Peyer's patch (tissue), 4 donors: ENCODE results near the gene ADGRB3.

Experiments used
- POLR2A ChIP-seq, 2 donors: fragments of 450-650 bp; IDR thresholded peaks; one replicate each; pipeline ENCODE4 v1.5.1; 2017; ENCODE audit warnings: antibody characterized with exemption in 2 of 2, mild to moderate bottlenecking in 2 of 2, moderate library complexity in 2 of 2
- TF ChIP-seq, protein P1 (sequence below), 6 experiments: fragments of 450-650 bp in 4 of 6; fragments of 200-600 bp in 2 of 6; sonication (generic) in 1 of 6; IDR thresholded peaks; one replicate each; pipeline ENCODE4 v1.5.1; 2017 to 2019; ENCODE audit warnings: antibody characterized with exemption in 6 of 6, mild to moderate bottlenecking in 3 of 6, moderate library complexity in 1 of 6

DNA sequence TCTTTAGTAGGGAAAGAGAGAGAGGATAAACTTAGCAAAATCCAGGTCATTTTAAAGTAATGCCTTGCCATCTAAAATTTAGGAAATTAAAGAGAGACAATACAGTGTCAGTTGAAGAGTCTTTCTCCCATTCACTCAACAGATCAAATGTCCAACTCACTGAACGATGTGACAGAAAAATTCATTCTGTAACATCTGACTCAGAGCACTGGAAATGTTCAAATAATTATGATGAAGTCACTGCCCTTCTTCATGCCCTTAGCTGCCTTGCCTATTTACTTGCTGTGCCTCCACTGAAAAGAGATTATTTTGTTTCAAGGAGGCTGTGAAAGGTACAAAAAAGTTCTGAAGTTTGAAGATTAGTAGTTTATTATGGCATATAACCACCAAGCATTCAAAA lies 434.8 kb downstream of the ADGRB3 start:
- TF ChIP-seq, protein P1, sequence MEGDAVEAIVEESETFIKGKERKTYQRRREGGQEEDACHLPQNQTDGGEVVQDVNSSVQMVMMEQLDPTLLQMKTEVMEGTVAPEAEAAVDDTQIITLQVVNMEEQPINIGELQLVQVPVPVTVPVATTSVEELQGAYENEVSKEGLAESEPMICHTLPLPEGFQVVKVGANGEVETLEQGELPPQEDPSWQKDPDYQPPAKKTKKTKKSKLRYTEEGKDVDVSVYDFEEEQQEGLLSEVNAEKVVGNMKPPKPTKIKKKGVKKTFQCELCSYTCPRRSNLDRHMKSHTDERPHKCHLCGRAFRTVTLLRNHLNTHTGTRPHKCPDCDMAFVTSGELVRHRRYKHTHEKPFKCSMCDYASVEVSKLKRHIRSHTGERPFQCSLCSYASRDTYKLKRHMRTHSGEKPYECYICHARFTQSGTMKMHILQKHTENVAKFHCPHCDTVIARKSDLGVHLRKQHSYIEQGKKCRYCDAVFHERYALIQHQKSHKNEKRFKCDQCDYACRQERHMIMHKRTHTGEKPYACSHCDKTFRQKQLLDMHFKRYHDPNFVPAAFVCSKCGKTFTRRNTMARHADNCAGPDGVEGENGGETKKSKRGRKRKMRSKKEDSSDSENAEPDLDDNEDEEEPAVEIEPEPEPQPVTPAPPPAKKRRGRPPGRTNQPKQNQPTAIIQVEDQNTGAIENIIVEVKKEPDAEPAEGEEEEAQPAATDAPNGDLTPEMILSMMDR (IDR thresholded peaks at IDR 0.05): no peak
- no peak for TF ChIP-seq POLR2A (IDR thresholded peaks at IDR 0.05)
